Liver (tissue), 9 donors: ENCODE results near the gene SHOC1. TPM values are rescaled to one million over a fixed set of nuclear protein-coding genes. Genes with fewer than 3 reads are reported as not detected.

Experiments used
- DNase-seq: peaks from one replicate; pipeline ENCODE4 v3.0.0-alpha.2; 2017; ENCODE audit warnings: low spot score
- H3K27ac ChIP-seq, 2 donors: one replicate each; pipeline ENCODE4 v1.7.0; 2013; ENCODE audit warnings: inconsistent platforms in 2 of 2, low read length in 2 of 2, control low read depth in 1 of 2, low read depth in 1 of 2, mild to moderate bottlenecking in 1 of 2
- H3K27me3 ChIP-seq, 4 donors: one replicate each; pipeline versions ENCODE4 v1.6.1 to v1.7.0; 2013; ENCODE audit warnings: low read length in 3 of 4, inconsistent platforms in 1 of 4, mild to moderate bottlenecking in 1 of 4, moderate library complexity in 1 of 4; ENCODE audit not compliant: control insufficient read depth in 4 of 4, insufficient read depth in 4 of 4
- H3K36me3 ChIP-seq, 4 donors: one replicate each; pipeline versions ENCODE4 v1.6.1 to v1.7.0; 2013; ENCODE audit warnings: low read length in 3 of 4, mild to moderate bottlenecking in 3 of 4, low read depth in 1 of 4, moderate library complexity in 1 of 4; ENCODE audit not compliant: control insufficient read depth in 4 of 4, insufficient read depth in 3 of 4
- H3K4me1 ChIP-seq, 4 donors: one replicate each; pipeline versions ENCODE4 v1.6.1 to v1.7.0; 2013; ENCODE audit warnings: low read length in 3 of 4, mild to moderate bottlenecking in 3 of 4, moderate library complexity in 1 of 4; ENCODE audit not compliant: control insufficient read depth in 4 of 4, insufficient read depth in 4 of 4
- H3K4me3 ChIP-seq, 3 donors: one replicate each; pipeline versions ENCODE4 v1.6.1 to v1.7.0; 2013; ENCODE audit warnings: low read length in 3 of 3, control low read depth in 1 of 3, low read depth in 1 of 3, mild to moderate bottlenecking in 1 of 3
- H3K9ac ChIP-seq, 2 donors: one replicate each; pipeline ENCODE4 v1.7.0; 2013; ENCODE audit warnings: low read length in 2 of 2, mild to moderate bottlenecking in 2 of 2, moderate library complexity in 2 of 2, control low read depth in 1 of 2, low read depth in 1 of 2
- H3K9me3 ChIP-seq, 4 donors: one replicate each; pipeline versions ENCODE4 v1.6.1 to v1.7.0; 2013; ENCODE audit warnings: low read length in 3 of 4; ENCODE audit not compliant: control insufficient read depth in 4 of 4
- EGR1 ChIP-seq, 2 donors: IDR thresholded peaks; 2 replicates each; pipeline ENCODE4 v1.6.1; 2016 to 2018; ENCODE audit warnings: antibody characterized with exemption in 2 of 2, low read depth in 2 of 2
- FOXA1 ChIP-seq: IDR thresholded peaks from 2 replicates; pipeline ENCODE4 v1.6.1; 2016; ENCODE audit warnings: antibody characterized with exemption
- FOXA2 ChIP-seq: IDR thresholded peaks from 2 replicates; pipeline ENCODE4 v1.6.1; 2016; ENCODE audit warnings: antibody characterized with exemption
- GABPA ChIP-seq, 2 donors: IDR thresholded peaks in 1 of 2; conservative IDR thresholded peaks in 1 of 2; 2 replicates each; pipeline ENCODE4 v1.6.1; 2016; ENCODE audit warnings: antibody characterized with exemption in 2 of 2, mild to moderate bottlenecking in 1 of 2, moderate library complexity in 1 of 2
- HNF4A ChIP-seq, 2 donors: conservative IDR thresholded peaks; 2 replicates each; pipeline ENCODE4 v1.6.1; 2016; ENCODE audit warnings: antibody characterized with exemption in 2 of 2, mild to moderate bottlenecking in 2 of 2
- HNF4G ChIP-seq: IDR thresholded peaks from 2 replicates; pipeline ENCODE4 v1.6.1; 2016; ENCODE audit warnings: antibody characterized with exemption
- JUND ChIP-seq, 2 donors: IDR thresholded peaks; 2 replicates each; pipeline ENCODE4 v1.6.1; 2016; ENCODE audit warnings: antibody characterized with exemption in 2 of 2
- NR2F2 ChIP-seq: IDR thresholded peaks from 2 replicates; pipeline ENCODE4 v1.6.1; 2016; ENCODE audit warnings: antibody characterized with exemption
- RAD21 ChIP-seq, 2 donors: IDR thresholded peaks; 2 replicates each; pipeline ENCODE4 v1.6.1; 2016; ENCODE audit warnings: antibody characterized with exemption in 2 of 2, mild to moderate bottlenecking in 2 of 2
- RXRA ChIP-seq, 2 donors: IDR thresholded peaks; 2 replicates each; pipeline ENCODE4 v1.6.1; 2017 to 2018; ENCODE audit warnings: antibody characterized with exemption in 2 of 2, mild to moderate bottlenecking in 1 of 2
- SP1 ChIP-seq: IDR thresholded peaks from 2 replicates; pipeline ENCODE4 v1.6.1; 2018; ENCODE audit warnings: antibody characterized with exemption, mild to moderate bottlenecking
- TAF1 ChIP-seq: conservative IDR thresholded peaks from 2 replicates; pipeline ENCODE4 v1.6.1; 2016; ENCODE audit warnings: antibody characterized with exemption, mild to moderate bottlenecking
- YY1 ChIP-seq: IDR thresholded peaks from 2 replicates; pipeline ENCODE4 v1.6.1; 2016; ENCODE audit warnings: antibody characterized with exemption, mild to moderate bottlenecking
- WGBS: extraction: QIAGEN DNeasy Blood & Tissue Kit; methylation state at CpG from one replicate; pipeline ENCODE4 v1.1.7; 2013; 5-methylcytosine and 5-hydroxymethylcytosine counted together
- polyA plus RNA-seq, 2 donors: library from polyadenylated mRNA; stranded (reverse) in 1 of 2; unstranded in 1 of 2; fragments of 200-250 nt in 1 of 2; fragments of >200 nt in 1 of 2; fragmentation: Nextera tagmentation in 1 of 2; extraction: Ambion mirVana in 1 of 2; gene quantifications; one replicate each; pipeline versions ENCODE4 v1.2.1 to v1.2.3, GENCODE V29; 2013 to 2015
- total RNA-seq, 2 donors: library from RNA; depleted of rRNA; stranded (reverse); fragments of >200 nt; gene quantifications; one replicate each; pipeline ENCODE4 v1.2.3, GENCODE V29; 2014
- TF ChIP-seq, protein P1 (sequence below): IDR thresholded peaks from 2 replicates; pipeline ENCODE4 v1.6.1; 2016; ENCODE audit warnings: antibody characterized with exemption
- TF ChIP-seq, protein P2 (sequence below): IDR thresholded peaks from 2 replicates; pipeline ENCODE4 v1.6.1; 2016; ENCODE audit warnings: antibody characterized with exemption
- TF ChIP-seq, protein P3 (sequence below): IDR thresholded peaks from 2 replicates; pipeline ENCODE4 v1.6.1; 2016; ENCODE audit warnings: antibody characterized with exemption, mild to moderate bottlenecking
- TF ChIP-seq, protein P4 (sequence below): IDR thresholded peaks from 2 replicates; pipeline ENCODE4 v1.6.1; 2016; ENCODE audit warnings: antibody characterized with exemption
- TF ChIP-seq, protein P5 (sequence below): fragments of 150-350 bp; IDR thresholded peaks from 2 replicates; pipeline ENCODE4 v1.5.1; 2017; ENCODE audit warnings: improper control_type of control experiment, low read depth, low read length; ENCODE audit not compliant: missing input control
- donor health status: healthy.
- donor health status: healthy.
- donor health status: healthy.
- donor health status: healthy.
- donor health status: healthy.

SHOC1 gene
- total and polyA plus RNA-seq, 4 donors: 0.13 TPM; not detected in 3

DNA sequence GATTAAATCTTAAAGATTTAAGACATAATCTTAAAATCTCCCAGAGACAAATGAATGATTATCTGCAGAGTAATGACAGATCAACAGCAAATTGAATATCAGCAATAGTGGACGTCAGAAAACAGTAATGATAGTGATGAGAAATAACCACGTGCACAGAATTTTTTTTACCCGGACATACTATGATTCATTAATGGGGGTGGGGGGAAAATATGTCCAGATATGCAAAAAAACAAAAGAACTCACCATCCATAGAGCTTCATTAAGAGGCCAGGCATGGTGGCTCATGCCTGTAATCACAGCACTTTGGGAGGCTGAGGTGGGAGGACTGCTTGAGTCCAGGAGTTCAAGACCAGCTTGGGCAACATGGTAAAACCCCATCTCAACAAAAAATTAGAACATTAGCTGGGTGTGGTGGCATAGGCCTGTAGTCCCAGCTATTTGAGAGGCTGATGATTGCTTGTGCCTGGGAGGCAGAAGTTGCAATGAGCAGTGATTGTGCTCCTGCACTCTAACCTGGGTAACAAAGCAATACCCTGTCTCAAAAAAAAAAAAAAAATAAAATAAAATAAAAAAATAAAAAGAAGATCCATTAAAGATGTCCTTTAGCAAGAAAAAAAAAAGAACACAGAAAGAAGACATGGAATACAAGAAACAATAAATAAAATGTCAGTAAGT is 30.9 kb upstream of the SHOC1 start:
- no peaks in the 10 kb centered on the region for H3K9me3 ChIP-seq
- WGBS: 84% methylated on average over 3 of the region's 3 CpGs
- H3K4me1 ChIP-seq: no peaks in the 10 kb centered on the region
- DNase-seq: no peak
- H3K4me3 ChIP-seq: no peak overlapping the region
- H3K27ac ChIP-seq: no peak overlapping the region
- TF ChIP-seq HNF4A (conservative IDR thresholded peaks at IDR 0.05): no peak
- TF ChIP-seq, protein P1, sequence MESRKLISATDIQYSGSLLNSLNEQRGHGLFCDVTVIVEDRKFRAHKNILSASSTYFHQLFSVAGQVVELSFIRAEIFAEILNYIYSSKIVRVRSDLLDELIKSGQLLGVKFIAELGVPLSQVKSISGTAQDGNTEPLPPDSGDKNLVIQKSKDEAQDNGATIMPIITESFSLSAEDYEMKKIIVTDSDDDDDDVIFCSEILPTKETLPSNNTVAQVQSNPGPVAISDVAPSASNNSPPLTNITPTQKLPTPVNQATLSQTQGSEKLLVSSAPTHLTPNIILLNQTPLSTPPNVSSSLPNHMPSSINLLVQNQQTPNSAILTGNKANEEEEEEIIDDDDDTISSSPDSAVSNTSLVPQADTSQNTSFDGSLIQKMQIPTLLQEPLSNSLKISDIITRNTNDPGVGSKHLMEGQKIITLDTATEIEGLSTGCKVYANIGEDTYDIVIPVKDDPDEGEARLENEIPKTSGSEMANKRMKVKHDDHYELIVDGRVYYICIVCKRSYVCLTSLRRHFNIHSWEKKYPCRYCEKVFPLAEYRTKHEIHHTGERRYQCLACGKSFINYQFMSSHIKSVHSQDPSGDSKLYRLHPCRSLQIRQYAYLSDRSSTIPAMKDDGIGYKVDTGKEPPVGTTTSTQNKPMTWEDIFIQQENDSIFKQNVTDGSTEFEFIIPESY: no peak
- no peak for TF ChIP-seq TAF1
- no peak for TF ChIP-seq JUND (IDR thresholded peaks at IDR 0.05)
- TF ChIP-seq GABPA (IDR thresholded peaks at IDR 0.05 in 1 of 2, conservative IDR thresholded peaks at IDR 0.05 in 1 of 2): no peak
- no peak for TF ChIP-seq FOXA2
- TF ChIP-seq EGR1 (IDR thresholded peaks at IDR 0.05; ENCODE audit: low read depth in 2 of 2): no peak
- TF ChIP-seq HNF4G: no peak
- no peak for TF ChIP-seq RAD21 (IDR thresholded peaks at IDR 0.05)
- TF ChIP-seq, protein P2, sequence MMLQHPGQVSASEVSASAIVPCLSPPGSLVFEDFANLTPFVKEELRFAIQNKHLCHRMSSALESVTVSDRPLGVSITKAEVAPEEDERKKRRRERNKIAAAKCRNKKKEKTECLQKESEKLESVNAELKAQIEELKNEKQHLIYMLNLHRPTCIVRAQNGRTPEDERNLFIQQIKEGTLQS: no peak
- TF ChIP-seq, protein P3, sequence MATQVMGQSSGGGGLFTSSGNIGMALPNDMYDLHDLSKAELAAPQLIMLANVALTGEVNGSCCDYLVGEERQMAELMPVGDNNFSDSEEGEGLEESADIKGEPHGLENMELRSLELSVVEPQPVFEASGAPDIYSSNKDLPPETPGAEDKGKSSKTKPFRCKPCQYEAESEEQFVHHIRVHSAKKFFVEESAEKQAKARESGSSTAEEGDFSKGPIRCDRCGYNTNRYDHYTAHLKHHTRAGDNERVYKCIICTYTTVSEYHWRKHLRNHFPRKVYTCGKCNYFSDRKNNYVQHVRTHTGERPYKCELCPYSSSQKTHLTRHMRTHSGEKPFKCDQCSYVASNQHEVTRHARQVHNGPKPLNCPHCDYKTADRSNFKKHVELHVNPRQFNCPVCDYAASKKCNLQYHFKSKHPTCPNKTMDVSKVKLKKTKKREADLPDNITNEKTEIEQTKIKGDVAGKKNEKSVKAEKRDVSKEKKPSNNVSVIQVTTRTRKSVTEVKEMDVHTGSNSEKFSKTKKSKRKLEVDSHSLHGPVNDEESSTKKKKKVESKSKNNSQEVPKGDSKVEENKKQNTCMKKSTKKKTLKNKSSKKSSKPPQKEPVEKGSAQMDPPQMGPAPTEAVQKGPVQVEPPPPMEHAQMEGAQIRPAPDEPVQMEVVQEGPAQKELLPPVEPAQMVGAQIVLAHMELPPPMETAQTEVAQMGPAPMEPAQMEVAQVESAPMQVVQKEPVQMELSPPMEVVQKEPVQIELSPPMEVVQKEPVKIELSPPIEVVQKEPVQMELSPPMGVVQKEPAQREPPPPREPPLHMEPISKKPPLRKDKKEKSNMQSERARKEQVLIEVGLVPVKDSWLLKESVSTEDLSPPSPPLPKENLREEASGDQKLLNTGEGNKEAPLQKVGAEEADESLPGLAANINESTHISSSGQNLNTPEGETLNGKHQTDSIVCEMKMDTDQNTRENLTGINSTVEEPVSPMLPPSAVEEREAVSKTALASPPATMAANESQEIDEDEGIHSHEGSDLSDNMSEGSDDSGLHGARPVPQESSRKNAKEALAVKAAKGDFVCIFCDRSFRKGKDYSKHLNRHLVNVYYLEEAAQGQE: no peak
- no peak for TF ChIP-seq NR2F2
- no peak for TF ChIP-seq YY1
- TF ChIP-seq, protein P4, sequence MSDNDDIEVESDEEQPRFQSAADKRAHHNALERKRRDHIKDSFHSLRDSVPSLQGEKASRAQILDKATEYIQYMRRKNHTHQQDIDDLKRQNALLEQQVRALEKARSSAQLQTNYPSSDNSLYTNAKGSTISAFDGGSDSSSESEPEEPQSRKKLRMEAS: no peak
- TF ChIP-seq SP1: no peak
- TF ChIP-seq, protein P5, sequence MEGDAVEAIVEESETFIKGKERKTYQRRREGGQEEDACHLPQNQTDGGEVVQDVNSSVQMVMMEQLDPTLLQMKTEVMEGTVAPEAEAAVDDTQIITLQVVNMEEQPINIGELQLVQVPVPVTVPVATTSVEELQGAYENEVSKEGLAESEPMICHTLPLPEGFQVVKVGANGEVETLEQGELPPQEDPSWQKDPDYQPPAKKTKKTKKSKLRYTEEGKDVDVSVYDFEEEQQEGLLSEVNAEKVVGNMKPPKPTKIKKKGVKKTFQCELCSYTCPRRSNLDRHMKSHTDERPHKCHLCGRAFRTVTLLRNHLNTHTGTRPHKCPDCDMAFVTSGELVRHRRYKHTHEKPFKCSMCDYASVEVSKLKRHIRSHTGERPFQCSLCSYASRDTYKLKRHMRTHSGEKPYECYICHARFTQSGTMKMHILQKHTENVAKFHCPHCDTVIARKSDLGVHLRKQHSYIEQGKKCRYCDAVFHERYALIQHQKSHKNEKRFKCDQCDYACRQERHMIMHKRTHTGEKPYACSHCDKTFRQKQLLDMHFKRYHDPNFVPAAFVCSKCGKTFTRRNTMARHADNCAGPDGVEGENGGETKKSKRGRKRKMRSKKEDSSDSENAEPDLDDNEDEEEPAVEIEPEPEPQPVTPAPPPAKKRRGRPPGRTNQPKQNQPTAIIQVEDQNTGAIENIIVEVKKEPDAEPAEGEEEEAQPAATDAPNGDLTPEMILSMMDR: no peak
- no peak for TF ChIP-seq FOXA1
- no peak for TF ChIP-seq RXRA (IDR thresholded peaks at IDR 0.05)
- no peaks in the 10 kb centered on the region for H3K36me3 ChIP-seq
- H3K9ac ChIP-seq: no peak overlapping the region
- no peaks in the 10 kb centered on the region for H3K27me3 ChIP-seq
